ENCODE data around the gene CEP70. TPM values are rescaled to one million over a fixed set of nuclear protein-coding genes. Genes with fewer than 3 reads are reported as not detected.

CEP70 gene
- total RNA-seq, 1 donor from 2014 or later: 6.5 TPM

DNA sequence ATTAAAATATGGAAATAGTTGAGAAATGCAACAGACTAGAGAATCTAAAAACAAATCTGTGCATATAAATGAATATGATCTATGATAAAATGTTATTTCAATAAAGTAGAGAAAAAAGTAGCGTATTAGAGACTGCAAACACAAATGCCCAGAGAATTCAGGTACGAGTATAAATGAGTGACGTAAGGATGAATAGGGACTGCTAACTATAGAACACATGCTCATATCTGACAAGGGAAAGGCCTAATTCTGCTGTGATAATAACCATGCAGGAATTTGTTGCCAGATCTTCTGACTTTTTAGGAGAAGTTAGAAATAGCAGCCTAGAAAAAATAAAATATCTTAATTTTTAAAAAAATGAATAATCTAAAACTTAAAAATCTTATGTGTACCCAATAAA lies 86.5 kb downstream of the CEP70 start:
- Histone ChIP-seq H4K20me1 (ENCODE audit: insufficient read depth, low read length) (no peaks in the 10 kb centered on the region), H2AFZ (ENCODE audit: low read depth, low read length) (no peak overlapping the region), H3K27ac (ENCODE audit: low read depth, low read length) (no peak overlapping the region), H3K4me2 (ENCODE audit: low read length) (no peak overlapping the region), H3K9me3 (ENCODE audit: insufficient read depth, low read depth, low read length) (no peaks in the 10 kb centered on the region), H3K4me1 (ENCODE audit: insufficient read depth, low read length) (no peaks in the 10 kb centered on the region), H3K9ac (ENCODE audit: low read length) (no peak overlapping the region), H3K36me3 (ENCODE audit: insufficient read depth, low read length) (no peaks in the 10 kb centered on the region), H3K4me3 (ENCODE audit: insufficient read depth, low read depth, low read length) (no peak overlapping the region), H3K79me2 (ENCODE audit: insufficient read depth, low read length) (no peaks in the 10 kb centered on the region), H3K27me3 (ENCODE audit: insufficient read depth, low read length) (no peaks in the 10 kb centered on the region)
- Mint-ChIP-seq H3K4me1 (ENCODE audit: low read depth, unreplicated experiment) (no peaks in the 10 kb centered on the region), H3K9me3 (ENCODE audit: unreplicated experiment) (no peaks in the 10 kb centered on the region), H3K27ac (ENCODE audit: unreplicated experiment) (no peak overlapping the region), H3K36me3 (ENCODE audit: low read depth, unreplicated experiment) (no peaks in the 10 kb centered on the region), H3K4me3 (ENCODE audit: unreplicated experiment) (no peak overlapping the region), H3K27me3 (ENCODE audit: low read depth, unreplicated experiment) (no peaks in the 10 kb centered on the region)
- TF ChIP-seq EZH2 (IDR thresholded peaks at IDR 0.05; ENCODE audit: insufficient read depth, low read length): no peak
- TF ChIP-seq, protein P1, sequence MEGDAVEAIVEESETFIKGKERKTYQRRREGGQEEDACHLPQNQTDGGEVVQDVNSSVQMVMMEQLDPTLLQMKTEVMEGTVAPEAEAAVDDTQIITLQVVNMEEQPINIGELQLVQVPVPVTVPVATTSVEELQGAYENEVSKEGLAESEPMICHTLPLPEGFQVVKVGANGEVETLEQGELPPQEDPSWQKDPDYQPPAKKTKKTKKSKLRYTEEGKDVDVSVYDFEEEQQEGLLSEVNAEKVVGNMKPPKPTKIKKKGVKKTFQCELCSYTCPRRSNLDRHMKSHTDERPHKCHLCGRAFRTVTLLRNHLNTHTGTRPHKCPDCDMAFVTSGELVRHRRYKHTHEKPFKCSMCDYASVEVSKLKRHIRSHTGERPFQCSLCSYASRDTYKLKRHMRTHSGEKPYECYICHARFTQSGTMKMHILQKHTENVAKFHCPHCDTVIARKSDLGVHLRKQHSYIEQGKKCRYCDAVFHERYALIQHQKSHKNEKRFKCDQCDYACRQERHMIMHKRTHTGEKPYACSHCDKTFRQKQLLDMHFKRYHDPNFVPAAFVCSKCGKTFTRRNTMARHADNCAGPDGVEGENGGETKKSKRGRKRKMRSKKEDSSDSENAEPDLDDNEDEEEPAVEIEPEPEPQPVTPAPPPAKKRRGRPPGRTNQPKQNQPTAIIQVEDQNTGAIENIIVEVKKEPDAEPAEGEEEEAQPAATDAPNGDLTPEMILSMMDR (IDR thresholded peaks at IDR 0.05; ENCODE audit: insufficient read depth, low read depth, low read length): no peak
- FAIRE-seq: no peak
- no peak for DNase-seq (ENCODE audit: low read depth)

DNA sequence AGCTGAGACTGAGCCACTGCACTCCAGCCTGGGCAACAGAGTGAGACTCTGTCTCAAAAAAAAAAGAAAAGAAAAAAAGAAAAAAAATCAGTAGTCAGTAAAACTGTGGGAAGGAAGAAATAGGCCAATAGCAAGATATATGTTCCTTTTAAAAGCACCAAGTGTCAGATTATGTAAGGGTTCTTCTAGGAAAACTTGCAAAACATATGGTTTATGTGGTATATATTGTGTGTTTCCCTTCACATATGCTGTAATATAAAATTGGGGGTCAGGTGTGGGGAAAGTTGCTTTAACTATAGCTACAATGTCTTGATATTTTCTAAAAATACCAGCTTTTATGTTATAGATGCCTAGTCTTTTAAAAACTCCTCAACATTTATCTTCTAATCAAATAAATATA lies 95.1 kb downstream of the CEP70 start:
- Mint-ChIP-seq H3K9me3 (ENCODE audit: unreplicated experiment) (no peaks in the 10 kb centered on the region), H3K36me3 (ENCODE audit: low read depth, unreplicated experiment) (peaks cover 3% of the 10 kb centered on the region), H3K4me1 (ENCODE audit: low read depth, unreplicated experiment) (peaks cover 5% of the 10 kb centered on the region), H3K4me3 (ENCODE audit: unreplicated experiment) (no peak overlapping the region), H3K27ac (ENCODE audit: unreplicated experiment) (no peak overlapping the region), H3K27me3 (ENCODE audit: low read depth, unreplicated experiment) (no peaks in the 10 kb centered on the region)
- Histone ChIP-seq H2AFZ (ENCODE audit: low read depth, low read length) (no peak overlapping the region), H3K27me3 (ENCODE audit: insufficient read depth, low read length) (no peaks in the 10 kb centered on the region), H3K4me1 (ENCODE audit: insufficient read depth, low read length) (no peaks in the 10 kb centered on the region), H4K20me1 (ENCODE audit: insufficient read depth, low read length) (no peaks in the 10 kb centered on the region), H3K36me3 (ENCODE audit: insufficient read depth, low read length) (no peaks in the 10 kb centered on the region), H3K79me2 (ENCODE audit: insufficient read depth, low read length) (no peaks in the 10 kb centered on the region), H3K27ac (ENCODE audit: low read depth, low read length) (no peak overlapping the region), H3K9ac (ENCODE audit: low read length) (no peak overlapping the region), H3K4me2 (ENCODE audit: low read length) (no peak overlapping the region), H3K4me3 (ENCODE audit: insufficient read depth, low read depth, low read length) (no peak overlapping the region), H3K9me3 (ENCODE audit: insufficient read depth, low read depth, low read length) (no peaks in the 10 kb centered on the region)
- DNase-seq (ENCODE audit: low read depth) (no peak), FAIRE-seq (no peak)
- TF ChIP-seq EZH2 (IDR thresholded peaks at IDR 0.05; ENCODE audit: insufficient read depth, low read length): no peak
- TF ChIP-seq, protein P1 (IDR thresholded peaks at IDR 0.05; ENCODE audit: insufficient read depth, low read depth, low read length): no peak

DNA sequence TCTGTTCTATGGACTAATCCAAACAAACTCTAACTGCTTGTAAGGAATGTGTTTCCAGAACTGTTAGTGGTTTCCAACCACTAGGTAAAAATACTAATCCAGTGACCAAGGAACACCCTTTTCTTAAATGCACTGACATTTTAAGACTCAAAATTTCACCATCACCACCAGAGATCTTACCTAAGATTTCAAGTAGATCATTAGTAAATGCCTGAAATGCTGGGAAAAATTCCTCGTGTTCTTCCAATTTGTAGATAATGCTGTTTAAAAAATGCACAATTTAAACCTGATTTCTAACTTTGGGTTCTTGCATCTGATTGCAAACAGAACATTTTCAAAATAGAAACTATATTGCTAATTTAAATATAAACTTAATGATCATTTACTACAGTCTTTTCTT lies 96.2 kb downstream of the CEP70 start:
- H3K36me3 Mint-ChIP-seq (ENCODE audit: low read depth, unreplicated experiment): peaks cover 6% of the 10 kb centered on the region
- H3K4me1 Mint-ChIP-seq (ENCODE audit: low read depth, unreplicated experiment): peaks cover 6% of the 10 kb centered on the region

More for the DNA sequence above, 96.2 kb downstream of the CEP70 start:
- no peaks in the 10 kb centered on the region for H3K4me1 ChIP-seq (ENCODE audit: insufficient read depth, low read length)
- no peaks in the 10 kb centered on the region for H3K27me3 ChIP-seq (ENCODE audit: insufficient read depth, low read length)
- H3K9me3 ChIP-seq (ENCODE audit: insufficient read depth, low read depth, low read length): no peaks in the 10 kb centered on the region
- TF ChIP-seq EZH2 (IDR thresholded peaks at IDR 0.05; ENCODE audit: insufficient read depth, low read length): no peak
- TF ChIP-seq, protein P1 (IDR thresholded peaks at IDR 0.05; ENCODE audit: insufficient read depth, low read depth, low read length): no peak
- H3K9me3 Mint-ChIP-seq (ENCODE audit: unreplicated experiment): peaks cover 2% of the 10 kb centered on the region
- FAIRE-seq (no peak), DNase-seq (ENCODE audit: low read depth) (no peak)
- H3K36me3 ChIP-seq (ENCODE audit: insufficient read depth, low read length): no peaks in the 10 kb centered on the region
- no peaks in the 10 kb centered on the region for H4K20me1 ChIP-seq (ENCODE audit: insufficient read depth, low read length)
- no peak overlapping the region for H3K4me2 ChIP-seq (ENCODE audit: low read length)
- H3K27ac ChIP-seq (ENCODE audit: low read depth, low read length): no peak overlapping the region
- no peak overlapping the region for H2AFZ ChIP-seq (ENCODE audit: low read depth, low read length)
- H3K79me2 ChIP-seq (ENCODE audit: insufficient read depth, low read length): no peaks in the 10 kb centered on the region
- no peak overlapping the region for H3K27ac Mint-ChIP-seq (ENCODE audit: unreplicated experiment)
- H3K27me3 Mint-ChIP-seq (ENCODE audit: low read depth, unreplicated experiment): no peaks in the 10 kb centered on the region
- no peak overlapping the region for H3K4me3 Mint-ChIP-seq (ENCODE audit: unreplicated experiment)
- no peak overlapping the region for H3K4me3 ChIP-seq (ENCODE audit: insufficient read depth, low read depth, low read length)
- H3K9ac ChIP-seq (ENCODE audit: low read length): no peak overlapping the region
